Vagina (tissue), 2 donors: ENCODE data around the gene PDIA6. TPM values are rescaled to one million over a fixed set of nuclear protein-coding genes. Genes with fewer than 3 reads are reported as not detected.
A peak's percentile ranks its signal among the peaks of the same experiment; 100 is the strongest.

Experiments used
- DNase-seq, 2 donors: peaks; one replicate each; pipeline ENCODE4 v3.0.0-alpha.2; 2017; ENCODE audit errors: extremely low spot score in 2 of 2
- H3K27ac ChIP-seq: fragments of 200-600 bp; sonication (generic); one replicate; pipeline ENCODE4 v1.5.1; 2019
- H3K27me3 ChIP-seq: fragments of 200-600 bp; sonication (generic); one replicate; pipeline ENCODE4 v1.5.1; 2019
- H3K36me3 ChIP-seq, 2 donors: fragments of 200-600 bp; sonication (generic); one replicate each; pipeline ENCODE4 v1.5.1; 2017 to 2019
- H3K4me1 ChIP-seq: fragments of 200-600 bp; sonication (generic); one replicate; pipeline ENCODE4 v1.5.1; 2019
- H3K4me3 ChIP-seq, 2 donors: fragments of 200-600 bp; sonication (generic); 1 replicate in 1 of 2; 2 replicates in 1 of 2; pipeline ENCODE4 v1.5.1; 2016 to 2019
- H3K9me3 ChIP-seq: fragments of 200-600 bp; sonication (generic); one replicate; pipeline ENCODE4 v1.5.1; 2019
- POLR2A ChIP-seq, 2 donors: fragments of 450-650 bp; IDR thresholded peaks; one replicate each; pipeline ENCODE4 v1.6.1; 2017; ENCODE audit warnings: antibody characterized with exemption in 2 of 2, mild to moderate bottlenecking in 2 of 2, moderate library complexity in 2 of 2
- POLR2AphosphoS5 ChIP-seq, 2 donors: sonication (generic); formaldehyde crosslinking; IDR thresholded peaks; one replicate each; pipeline ENCODE4 v1.9.0; 2017; ENCODE audit warnings: antibody characterized with exemption in 2 of 2, mild to moderate bottlenecking in 2 of 2, low read depth in 1 of 2; ENCODE audit not compliant: insufficient read depth in 1 of 2
- intact Hi-C: fragments of 100-400 bp; cut with DNase I; formaldehyde crosslinking; loops from one replicate; pipeline ENCODE4 v1.15.1; 2023
- total RNA-seq: library from RNA; depleted of rRNA; stranded (reverse); fragments of >200 nt; gene quantifications from one replicate; pipeline ENCODE4 v1.2.3, GENCODE V29; 2016
- TF ChIP-seq, protein P1 (sequence below), 3 experiments: fragments of 450-650 bp in 2 of 3; fragments of 200-600 bp in 1 of 3; sonication (generic) in 1 of 3; IDR thresholded peaks; one replicate each; pipeline ENCODE4 v1.5.1; 2017 to 2019; ENCODE audit warnings: antibody characterized with exemption in 3 of 3, mild to moderate bottlenecking in 2 of 3, moderate library complexity in 2 of 3

The PDIA6 gene, protein sequence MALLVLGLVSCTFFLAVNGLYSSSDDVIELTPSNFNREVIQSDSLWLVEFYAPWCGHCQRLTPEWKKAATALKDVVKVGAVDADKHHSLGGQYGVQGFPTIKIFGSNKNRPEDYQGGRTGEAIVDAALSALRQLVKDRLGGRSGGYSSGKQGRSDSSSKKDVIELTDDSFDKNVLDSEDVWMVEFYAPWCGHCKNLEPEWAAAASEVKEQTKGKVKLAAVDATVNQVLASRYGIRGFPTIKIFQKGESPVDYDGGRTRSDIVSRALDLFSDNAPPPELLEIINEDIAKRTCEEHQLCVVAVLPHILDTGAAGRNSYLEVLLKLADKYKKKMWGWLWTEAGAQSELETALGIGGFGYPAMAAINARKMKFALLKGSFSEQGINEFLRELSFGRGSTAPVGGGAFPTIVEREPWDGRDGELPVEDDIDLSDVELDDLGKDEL
- 55.0 TPM for total RNA-seq

DNA sequence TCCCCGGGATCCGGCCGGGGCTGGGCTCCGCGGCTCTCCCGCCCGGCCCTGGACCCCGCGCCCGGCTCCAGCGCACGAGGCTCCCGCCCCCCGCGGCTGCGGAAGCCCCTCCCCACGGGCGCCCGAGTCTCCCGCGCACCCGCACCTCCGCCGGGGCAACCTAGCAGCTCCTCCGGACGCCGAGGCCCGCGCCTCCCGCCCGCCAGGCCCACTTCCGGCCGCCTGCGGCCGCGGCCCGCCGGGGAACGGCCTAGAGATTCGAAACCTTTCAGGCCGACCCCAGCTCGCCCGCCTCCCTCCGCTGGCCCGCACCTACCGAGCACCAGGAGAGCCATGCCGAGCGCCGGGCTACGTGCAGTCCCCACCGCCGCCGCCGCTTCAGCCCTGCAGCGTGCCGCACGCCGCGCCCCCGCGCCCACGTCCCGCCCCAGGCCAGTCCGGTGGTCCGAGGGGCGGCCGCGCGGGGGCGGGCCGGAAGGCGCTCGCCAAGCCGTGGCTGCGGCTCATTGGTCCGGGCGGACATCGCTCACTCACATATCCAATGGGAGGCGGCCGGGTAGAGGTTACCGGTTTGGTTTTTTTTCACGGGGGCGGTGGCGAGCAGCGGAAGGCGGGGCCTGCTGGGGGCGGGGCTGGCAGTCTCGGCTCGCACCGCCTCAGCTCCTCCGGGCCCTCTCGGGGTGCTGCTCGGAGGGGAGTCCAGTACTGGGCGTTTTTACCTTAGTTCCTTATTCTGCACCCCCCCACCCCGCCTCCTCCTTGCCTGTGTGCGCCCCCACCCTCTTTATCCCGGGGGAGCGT, at the start of gene PDIA6:
PDIA6 (minus strand) TSS at position 424 of the 801 bp plus-strand sequence; CDS start at position 335, 89 bp downstream.
- no peaks in the 10 kb centered on the region for H3K36me3 ChIP-seq

DNA sequence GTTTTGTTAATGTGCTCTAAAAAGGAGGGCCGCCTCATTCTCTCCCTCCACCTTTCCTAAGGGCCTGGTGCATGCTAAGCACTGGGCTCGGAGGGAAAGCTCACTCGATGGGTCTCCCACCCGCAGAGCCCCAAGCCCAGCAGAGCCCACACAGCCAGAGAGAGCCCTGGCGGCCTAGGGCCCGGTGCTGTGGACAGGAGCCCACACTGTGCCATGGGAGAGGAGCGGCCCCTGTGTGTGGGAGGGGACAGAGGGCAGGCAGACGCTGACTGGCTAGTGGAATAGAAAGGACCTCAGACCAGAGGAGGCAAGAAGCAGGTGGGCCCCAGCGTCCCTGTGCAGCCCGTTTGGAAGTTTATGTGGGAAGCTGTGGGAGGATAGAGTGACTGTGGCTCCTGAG, 49.7 kb upstream of the PDIA6 start:
- no peaks in the 10 kb centered on the region for H3K36me3 ChIP-seq
- H3K27ac ChIP-seq = no peak overlapping the region
- TF ChIP-seq, protein P1, sequence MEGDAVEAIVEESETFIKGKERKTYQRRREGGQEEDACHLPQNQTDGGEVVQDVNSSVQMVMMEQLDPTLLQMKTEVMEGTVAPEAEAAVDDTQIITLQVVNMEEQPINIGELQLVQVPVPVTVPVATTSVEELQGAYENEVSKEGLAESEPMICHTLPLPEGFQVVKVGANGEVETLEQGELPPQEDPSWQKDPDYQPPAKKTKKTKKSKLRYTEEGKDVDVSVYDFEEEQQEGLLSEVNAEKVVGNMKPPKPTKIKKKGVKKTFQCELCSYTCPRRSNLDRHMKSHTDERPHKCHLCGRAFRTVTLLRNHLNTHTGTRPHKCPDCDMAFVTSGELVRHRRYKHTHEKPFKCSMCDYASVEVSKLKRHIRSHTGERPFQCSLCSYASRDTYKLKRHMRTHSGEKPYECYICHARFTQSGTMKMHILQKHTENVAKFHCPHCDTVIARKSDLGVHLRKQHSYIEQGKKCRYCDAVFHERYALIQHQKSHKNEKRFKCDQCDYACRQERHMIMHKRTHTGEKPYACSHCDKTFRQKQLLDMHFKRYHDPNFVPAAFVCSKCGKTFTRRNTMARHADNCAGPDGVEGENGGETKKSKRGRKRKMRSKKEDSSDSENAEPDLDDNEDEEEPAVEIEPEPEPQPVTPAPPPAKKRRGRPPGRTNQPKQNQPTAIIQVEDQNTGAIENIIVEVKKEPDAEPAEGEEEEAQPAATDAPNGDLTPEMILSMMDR (IDR thresholded peaks at IDR 0.05) = no peak
- TF ChIP-seq POLR2AphosphoS5 (IDR thresholded peaks at IDR 0.05; ENCODE audit: insufficient read depth in 1 of 2, low read depth in 1 of 2) = no peak
- no peak for TF ChIP-seq POLR2A (IDR thresholded peaks at IDR 0.05)
- H3K4me3 ChIP-seq = no peak overlapping the region
- H3K9me3 ChIP-seq = no peaks in the 10 kb centered on the region
- intact Hi-C loops = no loop called here
- no peak for DNase-seq
- H3K4me1 ChIP-seq = no peaks in the 10 kb centered on the region
- H3K27me3 ChIP-seq = no peaks in the 10 kb centered on the region

More for the DNA sequence above, at the start of gene PDIA6:
- intact Hi-C loops = loop anchor here (10.0 kb wide), 1 partner anchor 642 kb away; no protein-coding TSS in a partner anchor
- Histone ChIP-seq H3K4me1 (peaks cover 44% of the 10 kb centered on the region), H3K27ac (peak within 1 kb of the TSS; percentile 83), H3K9me3 (no peaks in the 10 kb centered on the region), H3K27me3 (no peaks in the 10 kb centered on the region), H3K4me3 (peak within 1 kb of the TSS; percentile 68 to 90)
- peak in 1 of 2 donors; percentile 97 for DNase-seq
- TF ChIP-seq POLR2AphosphoS5 (IDR thresholded peaks at IDR 0.05; ENCODE audit: insufficient read depth in 1 of 2, low read depth in 1 of 2) (peak in 1 of 2 donors; percentile 38), POLR2A (IDR thresholded peaks at IDR 0.05) (peak in 1 of 2 donors; percentile 69)
- TF ChIP-seq, protein P1 (IDR thresholded peaks at IDR 0.05) = no peak

DNA sequence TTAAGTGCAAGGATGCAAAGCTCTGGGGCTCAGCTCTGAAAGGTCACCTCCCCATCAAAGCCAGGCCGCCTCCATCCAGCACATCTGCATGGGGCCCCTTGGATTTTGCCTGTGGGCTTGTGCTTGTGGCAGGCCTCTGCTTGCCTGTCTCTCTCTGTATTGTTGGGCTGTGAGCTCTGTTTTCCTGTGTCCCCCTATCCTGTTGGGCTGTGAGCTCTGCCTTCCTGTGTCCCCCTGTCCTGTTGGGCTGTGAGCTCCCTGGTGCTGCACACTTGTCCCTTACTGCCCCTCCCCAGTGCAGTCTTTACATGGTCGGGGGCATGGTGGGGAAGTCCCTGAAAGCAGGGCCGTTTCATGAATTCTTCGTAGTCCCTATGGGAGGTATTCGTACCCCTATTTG, 49.2 kb upstream of the PDIA6 start:
- no peak overlapping the region for H3K4me3 ChIP-seq
- H3K27me3 ChIP-seq = no peaks in the 10 kb centered on the region
- H3K4me1 ChIP-seq = no peaks in the 10 kb centered on the region
- H3K27ac ChIP-seq = no peak overlapping the region
- no peak for DNase-seq
- TF ChIP-seq POLR2A (IDR thresholded peaks at IDR 0.05) (no peak), POLR2AphosphoS5 (IDR thresholded peaks at IDR 0.05; ENCODE audit: insufficient read depth in 1 of 2, low read depth in 1 of 2) (no peak)
- H3K36me3 ChIP-seq = no peaks in the 10 kb centered on the region
- intact Hi-C loops = no loop called here
- H3K9me3 ChIP-seq = no peaks in the 10 kb centered on the region

DNA sequence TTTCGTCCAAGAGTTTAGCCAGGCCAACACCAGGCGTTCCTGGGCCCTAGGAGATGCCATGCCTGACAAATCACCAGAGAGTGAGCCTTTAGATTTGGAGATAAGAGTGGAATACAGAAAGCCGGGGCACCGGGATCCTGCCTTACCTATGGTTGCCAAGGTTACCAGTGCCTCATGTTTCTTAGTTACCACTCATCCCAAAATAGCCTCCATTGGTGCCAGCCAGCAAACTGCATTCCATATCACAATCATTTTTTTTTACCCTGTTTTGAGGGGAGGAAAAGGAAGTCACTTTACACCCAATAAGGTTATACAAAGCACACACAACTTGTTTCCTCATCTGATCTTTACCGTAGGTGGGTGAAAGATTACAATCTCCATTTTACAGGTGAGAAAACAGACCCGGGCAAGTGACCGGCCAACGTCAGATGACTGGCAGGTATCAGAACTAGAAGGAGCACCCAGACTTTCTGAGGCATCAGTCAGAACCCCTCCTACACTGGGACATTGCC, 48.3 kb upstream of the PDIA6 start:
- H3K9me3 ChIP-seq = no peaks in the 10 kb centered on the region
- intact Hi-C loops = no loop called here
- H3K4me1 ChIP-seq = no peaks in the 10 kb centered on the region
- no peaks in the 10 kb centered on the region for H3K27me3 ChIP-seq
- H3K4me3 ChIP-seq = no peak overlapping the region
- no peak overlapping the region for H3K27ac ChIP-seq
- no peaks in the 10 kb centered on the region for H3K36me3 ChIP-seq
- TF ChIP-seq POLR2A (IDR thresholded peaks at IDR 0.05) (no peak), POLR2AphosphoS5 (IDR thresholded peaks at IDR 0.05; ENCODE audit: insufficient read depth in 1 of 2, low read depth in 1 of 2) (no peak)
- TF ChIP-seq, protein P1 (IDR thresholded peaks at IDR 0.05) = no peak
- no peak for DNase-seq

DNA sequence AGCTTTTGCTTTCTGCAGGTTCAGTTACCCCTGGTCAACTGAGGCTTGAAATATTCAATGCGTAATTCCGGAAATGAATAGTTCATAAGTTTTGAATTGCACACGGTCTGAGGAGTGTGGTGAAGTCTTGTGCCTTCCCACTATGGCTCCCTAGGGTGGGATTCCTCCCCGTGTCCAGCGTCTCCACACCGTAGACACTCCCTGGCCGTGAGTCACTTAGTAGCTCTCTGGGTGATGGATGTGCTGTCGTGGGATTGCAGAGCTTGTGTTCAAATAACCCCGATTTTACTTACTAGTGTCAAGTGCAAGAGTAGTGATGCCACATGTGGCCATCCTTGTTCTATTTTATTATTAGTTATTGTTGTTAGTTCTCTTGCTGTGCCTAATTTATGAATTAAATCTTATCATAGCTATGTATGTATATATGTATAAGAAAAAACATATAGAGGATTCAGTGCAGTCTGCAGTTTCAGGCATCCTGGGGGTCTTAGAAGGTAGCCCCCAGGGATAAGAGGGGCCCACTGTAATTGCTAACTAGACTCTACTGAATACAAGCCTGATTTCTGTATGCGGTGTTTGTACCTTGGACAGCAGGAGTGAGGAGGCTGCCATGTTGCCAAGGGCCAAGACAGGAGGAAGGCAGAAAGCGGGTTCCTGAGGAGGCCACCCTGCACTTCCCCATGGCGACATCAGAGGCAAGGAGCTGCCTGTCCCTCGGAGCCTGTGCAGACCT, 47.7 kb upstream of the PDIA6 start:
- no peak overlapping the region for H3K27ac ChIP-seq
- H3K4me3 ChIP-seq = no peak overlapping the region
- no peaks in the 10 kb centered on the region for H3K27me3 ChIP-seq
- TF ChIP-seq POLR2AphosphoS5 (IDR thresholded peaks at IDR 0.05; ENCODE audit: insufficient read depth in 1 of 2, low read depth in 1 of 2) (no peak), POLR2A (IDR thresholded peaks at IDR 0.05) (no peak)
- TF ChIP-seq, protein P1 (IDR thresholded peaks at IDR 0.05) = no peak
- no peaks in the 10 kb centered on the region for H3K4me1 ChIP-seq
- DNase-seq = no peak
- intact Hi-C loops = no loop called here
- no peaks in the 10 kb centered on the region for H3K9me3 ChIP-seq
- H3K36me3 ChIP-seq = no peaks in the 10 kb centered on the region
